LHCN-M2 (cell line): ENCODE results near the gene HTT. TPM values are rescaled to one million over a fixed set of nuclear protein-coding genes. Genes with fewer than 3 reads are reported as not detected.

Experiments used
- DNase-seq: peaks from one replicate; pipeline ENCODE4 v3.0.0-alpha.2; 2012; ENCODE audit warnings: low read depth
- total RNA-seq: library from RNA; depleted of rRNA; stranded (reverse); fragments of >200 nt; gene quantifications from 2 replicates; pipeline ENCODE4 v1.2.3, GENCODE V29; 2014

Gene HTT
- total RNA-seq, 1 experiment from 2014 or later = 19.4 TPM

DNA sequence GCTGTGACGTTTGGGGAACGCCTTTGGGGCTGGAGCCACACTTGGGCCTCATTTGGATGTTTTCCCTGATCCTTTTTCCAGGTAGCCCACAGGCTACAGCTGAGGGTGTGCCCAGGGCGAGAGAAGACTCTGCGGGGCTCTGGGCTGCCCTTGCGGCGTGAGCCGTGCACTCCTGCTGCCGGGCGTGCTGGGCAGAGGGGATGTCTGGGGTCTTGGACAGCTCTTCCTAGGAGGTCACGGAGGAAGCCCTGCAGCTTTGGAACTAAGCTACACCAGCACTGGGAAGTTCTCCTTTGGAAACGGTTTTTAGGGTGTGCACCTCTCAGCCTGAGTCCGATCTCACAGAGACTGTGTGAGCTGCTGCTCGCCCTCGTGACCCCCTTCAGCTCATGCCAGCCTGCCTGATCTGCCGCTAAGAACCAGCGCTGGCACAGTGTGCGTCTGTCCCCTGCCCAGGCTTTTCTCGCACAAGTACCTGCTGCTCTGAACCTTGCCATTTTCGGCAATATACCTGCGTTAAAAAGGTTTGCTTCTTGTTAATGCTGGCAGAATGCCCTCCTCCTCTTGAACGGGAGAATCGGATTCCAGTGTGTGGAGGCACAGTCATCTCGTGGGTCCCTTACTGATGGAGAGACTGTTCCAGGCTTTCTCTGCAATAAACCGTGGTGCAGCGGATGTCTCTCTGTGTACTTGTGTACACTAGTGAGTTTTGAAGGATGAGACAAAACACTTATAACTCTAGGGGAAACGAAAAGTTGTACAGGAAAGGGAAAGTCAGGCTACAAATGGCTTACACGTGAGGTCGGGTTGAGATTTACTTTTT is 188.8 kb downstream of the HTT start:
- DNase-seq = no peak

DNA sequence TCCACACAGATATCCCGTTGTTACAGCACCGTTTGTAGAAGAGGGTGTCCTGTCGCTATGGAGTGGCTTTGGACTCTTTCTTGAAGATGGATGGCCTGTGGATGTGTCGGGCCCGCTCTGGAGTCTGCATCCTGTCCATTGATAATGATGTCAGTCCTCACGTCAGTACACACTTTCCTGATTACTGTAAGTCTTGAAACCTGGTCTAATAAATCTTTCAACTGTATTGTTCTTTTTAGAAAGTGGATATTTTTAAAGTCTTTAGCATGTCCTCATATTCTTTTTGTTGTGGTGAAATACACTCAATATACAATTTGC is 189.4 kb downstream of the HTT start:
- no peak for DNase-seq

DNA sequence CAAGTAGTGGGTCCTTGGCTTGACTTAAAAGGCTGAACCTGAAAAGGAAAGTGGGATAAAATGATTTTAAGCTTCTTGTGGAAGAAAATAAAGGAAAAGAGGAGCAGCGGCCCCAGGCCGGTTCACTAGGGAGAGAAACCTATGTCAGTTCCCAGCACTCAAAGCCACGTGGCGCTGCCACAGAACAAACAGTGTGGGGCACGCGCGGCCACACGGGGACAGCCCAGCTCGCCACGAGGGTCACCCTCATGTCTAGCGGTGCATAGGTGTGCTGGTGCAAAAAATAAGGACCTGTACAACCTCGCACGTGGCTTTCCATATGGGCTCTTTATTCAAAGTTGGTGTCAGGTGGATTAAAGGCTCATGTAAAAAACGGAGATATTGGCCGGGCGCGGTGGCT is 191.6 kb downstream of the HTT start:
- DNase-seq = no peak

DNA sequence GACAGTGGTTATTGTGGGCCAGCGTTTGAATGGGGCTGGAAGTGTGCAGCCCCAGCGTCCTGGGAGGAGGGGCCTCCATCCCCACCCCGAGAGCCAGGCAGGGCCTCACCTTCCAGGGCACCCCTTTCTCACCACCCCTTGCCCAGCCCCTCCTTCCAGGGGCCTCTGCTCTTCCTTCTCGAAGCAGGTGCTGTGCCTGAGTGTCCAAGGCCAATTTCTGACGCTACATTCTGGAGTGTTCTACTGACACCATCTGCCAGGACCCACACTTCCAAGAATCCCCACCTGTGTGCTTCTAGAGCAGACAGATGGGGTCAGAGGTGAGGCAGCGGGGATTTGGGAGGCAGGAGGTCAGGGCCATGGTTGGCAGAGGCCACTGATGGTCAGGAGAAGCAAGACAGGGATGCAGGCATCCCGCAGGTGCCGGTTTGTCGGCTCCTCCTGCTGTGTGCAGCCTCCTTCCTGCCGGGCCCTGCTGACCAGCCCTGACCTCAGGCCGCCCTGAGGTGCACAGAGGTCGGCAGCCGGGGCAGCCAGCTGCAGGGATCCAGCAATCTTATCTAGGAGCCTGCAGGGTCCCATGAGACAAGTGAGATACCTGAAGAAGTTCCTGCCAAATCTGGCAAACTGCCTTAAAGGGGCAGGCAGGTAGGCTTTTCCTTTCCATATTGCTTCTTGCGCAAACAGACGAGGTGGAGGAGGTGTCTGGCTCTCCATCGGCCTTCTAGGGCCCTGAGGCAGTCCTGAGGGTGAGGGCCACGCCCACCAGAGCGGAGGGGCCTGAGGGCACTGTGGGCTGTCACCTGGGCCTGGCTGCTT is 193.3 kb downstream of the HTT start:
- DNase-seq = no peak

DNA sequence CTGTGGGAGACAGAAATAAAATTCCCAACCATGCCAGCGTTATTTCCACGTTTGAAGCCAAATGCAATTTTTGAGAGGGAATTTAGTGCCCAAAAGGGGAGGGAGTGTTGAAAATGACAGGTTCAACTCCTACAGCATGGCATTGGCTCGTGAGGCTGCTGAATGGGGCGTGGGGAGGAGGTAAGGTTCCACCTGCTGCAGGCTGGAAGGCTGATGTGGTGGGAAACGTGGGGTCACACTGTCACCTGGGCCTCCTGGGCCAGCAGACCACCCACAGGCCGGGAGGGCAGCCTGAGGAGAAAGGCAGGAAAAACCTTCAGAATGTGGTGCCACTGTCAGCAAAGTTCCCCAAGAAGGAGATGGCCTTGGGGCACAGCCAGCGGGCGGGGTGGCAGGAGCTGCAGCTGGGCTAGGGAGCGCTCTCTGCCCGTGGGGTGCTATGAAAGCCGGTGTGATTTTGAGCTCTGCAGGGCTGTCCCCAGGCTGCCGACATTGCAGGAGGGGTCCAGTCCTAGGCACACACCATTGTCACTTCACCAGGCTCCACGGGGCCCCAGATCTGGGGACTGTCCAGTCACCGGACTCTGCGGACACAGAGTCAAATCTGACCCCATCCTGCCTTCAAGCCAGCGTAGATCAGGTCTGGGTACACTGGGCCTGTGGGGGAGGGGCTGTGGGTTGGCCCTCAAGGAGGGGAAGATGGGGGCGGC is 194.1 kb downstream of the HTT start:
- no peak for DNase-seq

DNA sequence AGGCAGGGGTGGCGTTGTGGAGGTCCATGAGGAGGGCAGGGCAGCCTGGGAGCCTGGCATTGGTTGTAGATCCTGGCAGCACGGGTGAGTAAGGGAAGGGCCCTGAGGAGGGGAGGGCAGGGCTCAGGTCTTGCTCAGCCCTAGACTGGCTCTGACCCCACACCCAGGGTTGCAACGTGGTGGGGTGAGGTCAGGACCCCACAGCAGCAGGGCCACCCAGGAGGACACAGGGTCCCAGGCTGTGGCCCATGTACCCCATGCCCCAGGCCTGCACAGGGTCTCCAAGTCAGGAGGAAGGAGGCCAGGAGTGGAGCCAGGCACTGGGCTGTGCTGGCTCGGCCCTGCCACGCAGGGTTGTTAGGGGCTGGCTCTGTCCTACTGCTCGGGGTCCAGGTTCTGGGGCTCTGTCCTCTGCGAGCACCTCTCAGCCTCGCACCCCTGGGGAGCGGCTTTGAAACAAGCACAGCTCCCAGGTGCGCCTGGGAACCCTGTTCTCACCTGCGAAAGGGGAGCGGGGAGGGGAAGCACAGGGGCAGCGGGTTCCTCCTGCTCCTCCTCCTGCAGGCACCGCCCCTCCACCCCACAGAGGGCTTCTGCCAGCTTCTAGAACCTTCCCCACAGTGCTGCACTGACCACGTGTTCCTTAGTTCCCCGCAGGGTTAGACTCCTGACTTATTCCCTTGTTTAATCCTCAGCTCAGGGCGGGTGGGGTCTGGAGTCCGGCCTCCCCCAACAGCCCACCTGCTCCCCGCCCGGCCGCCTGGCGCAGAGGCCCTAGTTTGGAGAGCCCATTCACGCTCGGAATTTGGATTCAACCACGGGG is 194.8 kb downstream of the HTT start:
- no peak for DNase-seq

DNA sequence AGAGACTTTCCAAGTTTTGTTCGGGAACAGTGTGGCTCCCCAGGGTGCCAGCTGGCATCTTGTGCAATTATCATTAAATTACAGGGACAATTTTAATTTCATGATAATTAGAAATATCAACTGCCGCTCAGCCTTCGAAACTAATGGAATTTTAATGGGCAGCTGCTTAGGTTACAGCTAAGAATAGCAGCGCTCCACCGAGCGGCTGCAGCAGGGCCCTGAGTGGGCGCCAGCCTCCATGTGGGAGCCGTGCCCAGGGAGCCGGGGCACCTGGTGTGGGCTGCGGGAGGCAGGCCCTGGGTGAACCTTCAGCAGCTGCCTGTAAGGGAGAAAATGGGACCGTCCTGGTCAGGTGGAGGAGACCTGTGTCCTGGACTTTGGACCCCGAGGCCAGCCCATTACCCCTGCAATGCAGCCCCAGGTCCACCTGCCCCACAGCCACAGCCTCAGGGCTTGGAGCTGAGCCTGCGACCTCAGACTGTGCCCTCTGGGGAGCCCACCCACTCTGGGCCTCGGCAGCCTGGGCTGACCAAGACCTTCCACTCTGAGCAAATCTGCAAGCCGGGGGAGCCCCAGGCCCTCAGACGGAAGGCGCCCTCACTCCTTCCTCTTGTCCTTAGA is 195.6 kb downstream of the HTT start:
- no peak for DNase-seq

DNA sequence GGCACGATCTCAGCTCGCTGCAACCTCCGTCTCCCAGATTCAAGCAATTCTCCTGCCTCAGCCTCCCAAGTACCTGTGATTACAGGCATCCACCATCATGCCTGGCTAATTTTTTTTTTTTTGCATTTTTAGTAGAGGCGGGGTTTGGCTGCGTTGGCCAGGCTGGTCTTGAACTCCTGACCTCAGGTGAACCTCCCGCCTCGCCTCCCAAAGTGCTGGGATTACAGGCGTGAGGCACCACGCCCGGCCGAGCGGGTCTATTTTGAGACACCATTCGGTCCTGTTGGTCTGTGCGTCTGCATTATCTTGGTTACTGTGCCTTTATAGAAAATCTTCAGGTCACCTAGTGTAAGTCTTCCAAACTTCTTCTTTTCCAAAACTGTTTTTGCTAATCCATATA is 196.7 kb downstream of the HTT start:
- no peak for DNase-seq

DNA sequence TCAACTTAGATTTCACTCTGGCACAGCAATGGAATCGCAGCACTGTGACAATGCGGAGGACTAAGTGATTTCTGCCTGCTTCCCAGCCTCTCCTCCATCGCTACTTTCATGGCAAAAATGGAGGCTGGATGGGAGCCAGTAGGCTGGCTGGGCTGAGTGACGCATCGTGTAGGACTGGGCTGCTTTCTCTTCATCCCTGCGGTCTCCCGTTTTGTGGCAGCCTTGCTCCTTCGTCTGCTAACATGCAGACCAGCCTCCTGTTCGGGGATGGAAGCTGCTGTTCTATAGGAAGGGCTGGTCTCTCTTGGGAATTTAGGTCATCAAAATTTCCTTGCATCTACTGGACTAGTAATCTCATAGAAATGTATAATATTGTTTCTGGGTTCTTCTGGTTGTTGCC is 202.5 kb downstream of the HTT start:
- DNase-seq = peak; percentile 81

DNA sequence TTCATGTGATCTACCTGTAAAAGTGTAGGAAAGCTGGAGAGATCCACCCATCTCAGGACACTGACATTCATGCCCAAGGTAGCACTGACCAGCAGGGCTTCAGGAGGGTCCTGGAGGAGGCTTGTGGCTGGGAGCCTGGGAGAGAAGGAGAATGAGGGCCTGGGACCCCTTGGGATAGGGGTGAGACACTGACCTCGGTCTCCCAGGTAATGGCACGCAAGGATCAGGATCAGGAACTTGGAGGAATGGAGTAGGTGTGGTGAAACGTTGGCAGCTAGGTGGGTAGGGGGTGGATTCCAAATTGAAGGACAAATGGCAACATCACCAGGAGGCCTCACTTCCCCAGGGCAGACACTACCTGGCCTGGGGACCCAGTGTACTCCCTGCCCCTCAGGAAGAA is 206.0 kb downstream of the HTT start:
- no peak for DNase-seq

DNA sequence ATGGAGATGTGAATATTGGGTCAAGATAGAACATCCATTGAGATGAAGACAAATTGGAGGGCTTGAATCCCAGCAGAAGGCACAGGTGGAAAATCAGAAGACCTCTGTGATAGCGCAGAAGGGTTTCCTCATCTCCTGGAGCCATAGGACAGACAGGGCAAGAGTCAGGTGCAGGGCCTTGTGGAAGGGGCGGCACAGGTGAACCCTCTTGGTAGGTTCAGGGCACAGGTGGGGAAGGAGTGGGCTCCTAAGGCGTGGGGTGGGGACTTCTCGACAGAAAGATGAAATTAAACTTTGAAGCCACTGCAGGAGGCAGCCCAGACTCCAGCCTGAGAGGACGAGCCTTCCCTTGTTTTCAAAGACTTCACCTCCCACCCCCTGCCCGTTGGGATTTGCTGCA is 209.0 kb downstream of the HTT start:
- DNase-seq = no peak

DNA sequence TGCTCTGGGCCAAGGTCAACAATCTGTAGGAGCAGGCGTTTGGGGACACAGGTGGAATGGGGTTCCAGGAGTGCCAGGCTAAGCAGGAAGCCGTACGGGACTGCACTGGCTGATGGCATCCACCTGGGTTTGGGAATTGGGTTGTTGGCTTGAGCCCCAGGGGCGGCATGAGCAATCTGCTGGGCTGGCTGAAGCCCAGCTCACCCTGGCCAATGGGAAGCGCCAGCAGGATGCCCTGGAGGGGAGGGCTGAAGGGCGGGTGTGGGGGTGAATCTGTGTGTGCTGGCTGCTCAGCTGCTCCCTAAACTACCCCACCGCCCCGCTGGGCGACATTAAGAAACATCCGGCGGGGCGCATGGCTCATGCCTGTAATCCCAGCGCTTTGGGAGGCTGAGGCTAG is 209.4 kb downstream of the HTT start:
- no peak for DNase-seq

DNA sequence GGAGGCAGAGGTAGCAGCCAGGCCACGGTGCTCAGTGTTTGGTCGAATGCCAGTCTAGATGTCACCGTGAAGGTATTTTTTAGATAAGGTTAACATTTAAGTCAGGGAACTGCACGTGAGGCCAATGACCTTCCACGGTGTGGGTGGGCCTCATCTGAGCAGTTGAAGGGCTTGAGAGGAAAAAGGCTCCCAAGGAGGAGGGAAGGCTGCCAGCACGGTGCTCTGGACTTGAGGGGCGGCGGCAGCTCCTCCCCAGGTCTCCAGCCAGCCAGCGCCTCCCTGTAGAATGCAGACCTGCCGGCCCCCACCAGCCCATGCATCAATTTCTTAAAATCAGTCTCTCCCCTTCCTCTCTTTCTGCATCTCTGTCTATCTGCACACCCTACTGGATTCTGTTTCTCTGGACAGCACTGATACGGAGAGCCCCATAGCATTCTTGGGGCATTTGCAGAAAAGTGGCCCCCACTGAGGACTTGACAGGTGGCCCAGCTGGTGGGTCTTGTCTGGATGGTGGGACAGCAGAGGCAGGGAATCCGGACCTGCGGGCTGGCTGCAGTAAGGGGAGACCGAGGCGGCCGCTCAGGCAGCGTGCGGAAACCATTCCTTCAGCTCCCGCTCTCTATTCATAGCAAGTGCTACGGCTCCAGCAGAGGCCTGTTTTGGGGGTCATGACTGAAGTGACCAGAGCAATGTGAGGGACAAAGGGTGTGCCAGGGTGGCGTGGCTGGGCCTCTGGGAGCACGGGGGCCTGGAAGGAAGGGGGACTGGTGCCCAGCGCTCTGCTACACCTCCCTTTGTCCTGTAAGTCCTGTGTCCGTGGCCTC is 210.5 kb downstream of the HTT start:
- DNase-seq = no peak

DNA sequence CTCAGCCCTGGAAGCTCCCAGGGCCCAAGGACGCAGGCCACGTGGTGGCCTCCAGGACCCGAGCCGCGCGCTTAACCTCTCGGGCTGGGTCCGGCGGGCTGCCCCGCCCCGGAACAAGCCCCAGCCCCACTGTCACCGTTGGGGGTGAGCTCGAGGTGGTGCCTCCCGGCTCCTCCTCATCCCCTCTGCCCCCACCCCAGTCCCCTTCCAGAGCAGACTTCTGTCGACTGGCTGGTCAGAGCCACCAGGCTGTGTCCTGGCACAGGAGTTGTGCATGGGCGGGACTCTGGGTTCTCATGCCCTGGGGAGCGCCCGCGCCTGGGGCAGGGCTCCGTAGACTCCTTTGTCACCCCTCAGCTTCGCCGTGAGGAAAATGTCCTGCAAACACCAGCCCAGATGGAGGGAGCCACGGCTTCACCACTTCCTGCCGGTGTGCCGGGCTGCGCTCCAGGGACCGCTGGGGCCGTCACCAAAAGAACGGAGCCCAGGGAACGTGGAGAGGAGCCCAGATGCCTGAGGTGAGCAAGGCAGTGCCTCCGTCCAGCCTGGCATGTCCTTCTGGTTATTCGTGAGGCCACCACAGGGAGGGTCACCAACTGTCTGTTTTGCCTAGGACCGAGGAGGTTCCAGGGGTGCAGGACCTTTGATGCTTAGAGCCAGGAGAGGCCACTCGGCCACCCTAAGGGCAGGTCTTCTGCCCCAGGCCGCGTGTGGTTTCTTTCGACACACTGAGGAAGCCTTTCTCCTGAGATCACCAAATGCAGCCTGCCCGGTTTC is 211.3 kb downstream of the HTT start:
- no peak for DNase-seq

DNA sequence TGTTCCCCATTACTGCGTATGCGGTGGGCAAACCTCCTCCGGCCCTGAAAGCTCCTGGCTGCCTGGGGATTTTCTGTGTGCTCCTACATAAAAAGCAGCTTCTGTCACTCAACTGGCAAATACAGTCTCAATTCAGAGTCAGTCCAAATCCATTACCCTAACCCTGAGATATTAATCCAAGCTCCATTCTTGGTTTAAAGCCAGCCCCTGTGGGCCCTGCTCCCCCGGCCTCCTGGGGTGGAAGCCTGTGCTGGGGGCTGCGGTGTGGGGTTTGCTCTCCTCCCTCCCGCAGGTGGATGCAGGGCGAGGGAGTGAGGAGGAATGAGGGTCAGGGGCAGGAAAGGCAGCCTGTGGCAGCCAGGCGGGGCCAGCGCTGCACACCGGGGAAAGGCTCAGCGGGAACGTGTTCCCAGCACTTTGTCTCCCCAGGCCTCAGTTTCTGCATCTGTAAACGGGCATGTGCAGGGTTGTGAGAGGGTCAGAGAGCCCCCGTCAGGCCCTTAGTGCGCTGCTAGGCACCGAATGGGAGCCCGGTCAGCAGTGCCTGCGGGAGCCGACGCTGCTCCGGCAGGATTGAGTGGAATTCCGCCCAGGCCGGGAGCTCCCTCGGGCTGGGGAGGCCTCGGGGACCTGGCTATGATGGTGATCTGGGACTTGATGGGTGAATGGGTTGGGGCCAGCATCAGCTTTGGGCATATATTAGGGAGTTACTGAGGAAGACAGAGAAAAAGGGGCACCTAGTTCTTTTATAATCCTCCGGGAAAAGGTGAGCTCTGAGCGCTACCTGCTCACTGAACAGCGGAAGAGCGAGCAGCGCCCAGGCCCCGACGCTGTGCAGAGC is 212.1 kb downstream of the HTT start:
- DNase-seq = no peak

DNA sequence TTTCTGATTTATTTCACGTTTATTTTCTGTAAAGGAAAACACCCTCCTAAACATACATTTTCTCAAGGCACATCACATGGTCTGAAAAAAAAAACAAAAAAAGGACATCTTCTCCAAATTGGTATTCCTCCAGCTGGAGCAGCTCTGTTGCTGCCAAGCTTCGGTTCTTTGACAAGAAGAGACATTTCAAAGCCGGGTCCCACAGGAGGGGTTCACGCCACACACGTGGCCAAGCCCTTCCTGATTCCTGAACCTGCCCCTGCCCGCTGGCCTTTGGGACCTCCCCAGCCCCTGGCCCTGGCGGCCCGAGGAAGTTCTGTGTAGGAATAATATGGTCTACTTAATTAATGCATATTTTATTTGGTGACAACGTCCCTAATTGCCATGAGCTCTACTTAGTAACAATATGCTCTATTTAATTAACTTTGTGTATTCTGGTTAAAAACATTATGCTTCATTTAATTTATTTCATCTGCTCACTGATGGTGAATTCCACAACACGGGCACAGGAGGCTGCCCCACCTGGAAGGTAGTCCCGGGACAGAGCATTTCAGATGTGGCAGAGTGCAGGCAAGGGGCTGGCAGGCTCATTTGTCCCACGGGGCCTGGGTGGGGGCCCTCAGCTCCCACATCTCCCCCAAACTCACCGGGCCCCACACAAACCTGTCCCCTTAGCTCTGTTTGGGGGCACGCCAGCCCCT is 212.9 kb downstream of the HTT start:
- DNase-seq = no peak

DNA sequence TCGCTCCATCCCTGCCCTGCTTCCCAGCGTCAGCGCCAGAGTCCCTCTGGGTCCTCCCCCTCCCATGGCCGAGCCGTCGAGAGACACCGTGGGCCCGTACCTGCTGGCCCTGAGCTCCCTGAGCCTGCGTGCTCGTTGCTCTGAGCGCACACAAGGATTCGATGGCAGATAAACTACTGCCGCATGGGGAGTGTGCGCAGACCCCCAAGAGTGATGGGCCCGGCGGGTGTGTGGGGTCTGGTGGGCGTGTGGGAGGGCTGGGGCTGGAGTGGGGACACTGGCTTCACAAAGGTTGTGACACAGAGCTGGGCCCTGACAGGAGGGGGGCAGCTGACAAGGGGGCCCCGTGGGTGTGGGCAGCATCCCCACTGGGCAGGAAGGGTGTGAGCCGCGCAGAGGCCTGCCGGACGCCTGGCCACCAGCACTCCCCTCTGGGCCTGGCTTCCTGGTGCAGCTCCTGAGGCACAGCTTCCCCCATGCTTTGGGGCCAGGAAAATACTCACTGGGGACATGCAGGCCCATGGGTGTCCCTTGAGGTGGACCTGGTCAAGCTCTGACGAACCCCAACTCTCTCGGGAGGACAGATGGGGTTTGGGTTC is 213.6 kb downstream of the HTT start:
- no peak for DNase-seq
